Urothelium cell line (cell line): Measurements from ENCODE around the gene FAM89A.

ENCODE experiments used
- DNase-seq: peaks from one replicate; pipeline ENCODE4 v3.0.0; 2011; ENCODE audit warnings: low spot score, mixed read lengths
- FAIRE-seq: peaks from 2 replicates; lab custom pipeline; 2011; peaks lifted over from hg19 to GRCh38; lab: Jason Lieb, UNC

FAM89A gene

GRCh38 chr1:230972855-230973271 lies 67.2 kb downstream of the FAM89A start:
- no peak for DNase-seq
- FAIRE-seq, result no peak

DNA sequence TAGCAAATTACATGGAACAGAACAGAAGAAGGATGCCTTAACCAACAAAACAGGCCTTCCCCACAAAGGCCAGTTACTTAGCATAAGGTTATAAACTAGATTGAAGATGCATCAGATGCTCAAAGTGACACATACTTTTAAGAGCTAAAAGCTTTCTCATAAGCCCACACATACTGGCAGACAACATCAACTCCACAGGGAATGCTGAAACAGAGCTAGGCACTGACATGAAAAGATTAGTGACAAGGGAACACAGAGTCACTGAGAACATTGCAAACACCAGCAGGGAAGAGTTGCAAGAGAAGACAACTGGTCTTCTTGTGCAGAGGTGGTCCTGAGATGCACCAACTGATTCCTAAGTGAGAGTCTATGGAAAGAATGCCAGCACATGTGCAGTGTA lies 68.3 kb downstream of the FAM89A start:
- no peak for FAIRE-seq
- DNase-seq, result no peak

DNA sequence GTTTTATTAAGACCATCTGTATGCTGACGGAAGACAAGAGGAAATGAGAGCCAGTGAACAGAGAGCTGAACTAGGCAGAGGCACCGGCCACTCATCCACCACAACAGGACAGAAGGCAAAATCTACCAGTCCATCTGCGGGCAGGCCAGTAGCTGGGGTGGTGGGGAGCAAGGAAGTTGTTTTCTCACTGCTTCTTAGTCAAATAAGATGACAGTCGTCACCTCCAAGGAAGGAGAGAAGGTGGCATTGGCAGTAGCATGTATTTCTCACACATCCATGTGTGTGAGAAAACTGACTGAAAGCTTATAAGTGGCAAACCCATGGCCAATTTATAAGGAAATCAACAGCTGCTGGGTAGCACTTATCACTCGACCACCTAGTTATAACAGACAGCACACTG lies 69.6 kb downstream of the FAM89A start:
- FAIRE-seq, result no peak
- DNase-seq, result no peak
